HT1080 (cell line): Measurements from ENCODE around the gene CAPN9. TPM values are rescaled to one million over a fixed set of nuclear protein-coding genes. Genes with fewer than 3 reads are reported as not detected.
"Not testable (repeated sequence)": the region's sequence is repeated elsewhere in the genome, so short reads cannot be mapped to it uniquely, and the experiment has no call there.

ENCODE experiments used
- DNase-seq: peaks from one replicate; pipeline ENCODE4 v3.0.0-alpha.2; 2015; ENCODE audit warnings: low read depth
- total RNA-seq: library from RNA; depleted of rRNA; stranded (reverse); fragments of >200 nt; shearing (Covaris generic); gene quantifications from 2 replicates; pipeline ENCODE4 v1.2.3, GENCODE V29; 2014

CAPN9 gene
- total RNA-seq, 1 experiment from 2014 or later: not detected

GRCh38 chr1:230709619-230710542 is 37.3 kb upstream of the CAPN9 start:
- DNase-seq: no peak

DNA sequence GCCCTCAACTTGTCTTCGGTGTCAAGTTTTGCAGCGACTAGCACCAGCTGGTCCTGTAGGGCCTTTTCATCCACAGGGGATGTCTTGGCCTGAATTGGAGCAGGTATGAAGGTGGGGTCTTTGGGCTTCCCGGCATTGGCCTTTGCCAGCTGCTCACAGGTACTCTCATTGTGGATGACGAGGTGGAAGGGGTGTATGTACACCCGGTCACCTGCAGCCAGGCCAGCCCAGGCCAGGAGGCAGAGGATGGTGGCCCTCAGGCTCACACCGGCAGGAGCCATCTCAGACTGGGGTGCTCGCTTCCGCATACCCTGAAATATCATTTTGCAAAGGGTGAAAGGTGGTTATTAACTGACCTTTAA is 36.7 kb upstream of the CAPN9 start:
- DNase-seq: no peak

DNA sequence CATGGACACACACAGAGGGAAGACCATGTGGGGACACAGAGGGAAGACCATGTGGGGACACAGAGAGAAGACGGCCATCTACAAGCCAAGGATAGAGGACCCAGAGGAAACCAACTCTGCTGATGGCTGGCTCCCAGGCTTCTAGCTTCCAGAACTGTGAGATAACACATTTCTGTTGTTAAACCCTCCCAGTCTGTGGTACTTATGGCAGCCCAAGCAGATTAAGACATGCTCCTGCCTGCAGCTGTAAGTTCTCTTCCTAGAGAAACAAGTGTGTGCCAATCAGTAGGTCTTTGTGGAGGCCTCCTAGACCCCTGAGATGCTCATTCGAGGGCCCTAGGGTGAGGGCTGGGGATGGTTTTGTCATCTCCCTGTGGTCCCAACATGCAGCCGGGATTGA is 35.9 kb upstream of the CAPN9 start:
- no peak for DNase-seq

DNA sequence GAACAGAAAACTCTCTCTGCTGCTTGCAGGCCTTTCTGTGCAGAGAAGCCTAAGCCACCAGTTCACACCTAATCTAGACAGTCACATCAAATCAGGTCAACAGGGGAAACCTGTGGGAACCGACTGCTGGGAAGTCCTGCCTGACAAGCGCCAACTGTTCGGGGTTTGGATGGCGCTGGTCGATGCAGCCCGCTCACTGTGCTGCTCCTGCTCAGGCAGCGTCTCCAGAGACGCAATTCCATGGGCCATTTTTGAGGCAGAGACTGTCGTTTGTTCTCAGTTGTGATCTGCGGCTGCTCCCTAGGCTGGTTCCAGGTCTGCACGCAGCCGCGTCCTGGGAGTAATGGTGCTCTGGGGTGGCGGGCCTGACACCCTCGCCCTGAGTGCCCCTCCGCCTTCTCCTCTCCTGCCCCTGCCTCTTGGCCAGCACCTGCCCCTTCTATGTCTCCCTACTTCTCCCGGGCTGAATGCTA is 34.7 kb upstream of the CAPN9 start:
- no peak for DNase-seq

GRCh38 chr1:230713138-230713537 is 34.0 kb upstream of the CAPN9 start:
- DNase-seq: no peak

DNA sequence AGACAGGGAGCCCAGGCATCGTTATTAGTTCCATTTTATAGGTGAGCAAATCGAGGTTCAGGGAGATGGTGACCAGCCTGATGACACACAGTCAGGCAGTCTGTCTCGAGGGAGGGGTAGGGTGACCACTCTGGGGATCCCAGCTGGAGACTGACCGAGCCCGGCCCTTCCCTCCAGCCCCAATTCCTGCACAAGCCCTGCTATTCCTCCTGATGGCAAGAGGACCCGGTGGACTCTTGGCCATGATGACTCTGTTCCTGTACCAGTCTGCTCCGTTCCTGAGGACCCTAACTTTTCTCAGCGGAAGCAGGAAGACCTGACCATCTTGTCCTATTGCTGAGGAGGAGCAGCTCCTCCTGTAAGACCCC is 33.7 kb upstream of the CAPN9 start:
- DNase-seq: no peak

- peak; percentile 74 for DNase-seq
These were observed 33.0 kb upstream of the CAPN9 start, which contains the start of gene AGT for GRCh38 chr1:230713915-230714764. Gene AGT, minus strand, starts transcription at chr1:230714122. Its CDS starts 3,299 bp downstream, at chr1:230710823.

DNA sequence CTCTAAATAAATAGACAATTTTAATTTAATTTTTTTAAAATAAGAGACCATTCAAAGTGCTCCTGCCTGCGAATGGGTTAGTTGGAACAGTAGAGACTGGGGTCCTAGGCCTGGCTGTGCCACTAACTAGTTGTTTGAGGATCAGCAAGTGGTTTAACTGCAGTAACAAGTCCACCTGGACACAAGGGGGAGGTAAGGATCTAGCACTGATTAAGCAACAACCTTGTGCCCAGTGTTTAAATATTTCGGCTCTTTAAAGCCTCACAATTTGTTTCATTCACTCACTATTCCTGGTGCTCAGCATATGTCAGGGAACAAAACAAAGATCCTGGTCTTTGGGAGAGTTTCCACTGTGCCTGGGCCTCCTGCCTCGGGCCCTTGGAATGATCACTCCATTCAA is 31.7 kb upstream of the CAPN9 start:
- DNase-seq: no peak

- DNase-seq: not testable (repeated sequence)
These were observed 30.7 kb upstream of the CAPN9 start for GRCh38 chr1:230716453-230716852.

GRCh38 chr1:230717251-230717650 is 29.9 kb upstream of the CAPN9 start:
- DNase-seq: no peak

- not testable (repeated sequence) for DNase-seq
These were observed 25.2 kb upstream of the CAPN9 start for GRCh38 chr1:230721849-230722522.

DNA sequence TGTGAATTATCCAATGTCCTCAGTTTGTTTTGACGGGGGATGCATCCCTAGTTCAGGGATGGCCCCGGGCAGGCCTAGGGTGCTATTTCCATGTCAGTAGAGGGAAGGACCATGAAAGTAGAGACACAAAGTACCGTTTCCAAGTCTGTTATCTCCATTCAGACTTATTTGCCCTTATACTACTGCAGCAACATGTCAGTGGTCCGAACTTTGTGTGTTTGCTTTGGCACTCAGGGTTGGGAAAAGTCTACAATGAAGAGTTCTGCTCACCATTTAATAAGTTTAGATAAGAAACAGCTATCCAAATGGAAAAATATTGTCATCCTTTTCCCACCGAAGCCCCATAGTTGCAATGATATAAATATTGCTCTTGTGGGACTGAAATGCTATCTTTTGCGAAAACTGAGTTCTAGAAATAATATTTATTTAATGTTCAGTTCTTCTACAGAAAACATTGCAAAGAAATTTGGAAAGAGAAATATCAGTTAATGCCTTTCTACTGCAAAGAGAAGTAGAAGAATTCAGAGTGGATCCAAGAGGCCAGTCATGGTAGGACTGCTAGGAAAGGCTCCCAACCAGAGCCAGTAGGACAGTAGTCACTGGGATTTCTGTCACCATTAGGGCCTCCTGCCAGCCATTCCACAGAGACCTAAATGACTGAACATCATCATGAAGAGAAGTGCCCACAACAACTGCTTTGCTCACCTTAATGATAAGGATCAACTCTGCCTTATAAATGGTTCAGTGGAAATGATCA is 21.8 kb upstream of the CAPN9 start:
- DNase-seq: no peak

GRCh38 chr1:230728710-230729392 is 18.3 kb upstream of the CAPN9 start:
- no peak for DNase-seq

GRCh38 chr1:230730977-230731376 is 16.2 kb upstream of the CAPN9 start:
- no peak for DNase-seq

DNA sequence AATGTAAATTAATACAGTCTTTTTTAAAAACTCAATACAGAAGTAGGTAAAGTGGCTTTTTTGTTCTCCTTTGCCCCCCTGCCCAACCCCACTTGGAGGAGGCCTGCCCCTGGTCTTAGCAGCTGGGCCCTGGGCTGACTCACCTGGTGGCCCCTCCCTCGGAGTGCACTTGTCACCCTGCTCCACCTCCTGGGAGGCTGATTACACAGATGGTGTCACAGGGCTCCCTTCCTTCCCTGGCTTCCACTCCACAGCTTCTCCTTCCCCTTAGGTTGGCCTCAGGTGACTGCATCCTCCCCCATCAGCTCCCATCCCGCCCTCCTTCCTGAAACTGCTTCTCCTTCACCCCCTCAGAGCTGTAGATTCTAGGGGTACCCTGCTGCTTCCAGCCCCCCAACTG is 11.7 kb upstream of the CAPN9 start:
- DNase-seq: no peak

GRCh38 chr1:230737622-230738262 is 9.4 kb upstream of the CAPN9 start:
- no peak for DNase-seq

GRCh38 chr1:230739564-230740290 is 7.5 kb upstream of the CAPN9 start:
- no peak for DNase-seq

DNA sequence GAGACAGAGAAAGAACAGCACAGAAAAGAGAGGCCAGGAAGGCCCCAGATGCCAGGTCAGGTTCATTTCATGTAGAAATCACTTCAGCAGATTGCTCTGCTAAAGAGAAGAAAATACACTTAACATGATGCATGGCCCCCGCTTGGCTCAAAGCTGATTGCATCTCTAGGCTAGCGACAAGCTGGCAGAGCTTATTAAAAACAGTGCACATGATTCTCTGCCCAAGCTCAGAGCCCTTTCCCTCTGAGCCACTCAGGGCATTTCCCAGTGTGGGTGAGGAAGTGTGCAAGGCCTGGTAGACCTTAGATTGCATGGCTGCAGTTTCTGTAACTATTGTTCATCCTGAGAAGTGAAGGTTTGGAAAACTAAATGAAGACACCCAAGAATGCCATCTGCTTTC is 3.3 kb upstream of the CAPN9 start:
- DNase-seq: no peak

GRCh38 chr1:230744382-230744781 is 2.8 kb upstream of the CAPN9 start:
- peak; percentile 31 for DNase-seq
